GM18499 (cell line): ENCODE data around the gene CRTC1.

ENCODE experiments used
- ATAC-seq: cut with Tn5 transposase; IDR thresholded peaks from one replicate; pipeline ENCODE4 v1.9.1; 2021; ENCODE audit warnings: moderate number of reproducible peaks; ENCODE audit not compliant: insufficient read depth, unreplicated experiment

Gene CRTC1

GRCh38 chr19:18651300-18651699 is 32.2 kb upstream of the CRTC1 start:
- ATAC-seq = no peak

- ATAC-seq = no peak
Measured at GRCh38 chr19:18651733-18652132, 31.7 kb upstream of the CRTC1 start.

DNA sequence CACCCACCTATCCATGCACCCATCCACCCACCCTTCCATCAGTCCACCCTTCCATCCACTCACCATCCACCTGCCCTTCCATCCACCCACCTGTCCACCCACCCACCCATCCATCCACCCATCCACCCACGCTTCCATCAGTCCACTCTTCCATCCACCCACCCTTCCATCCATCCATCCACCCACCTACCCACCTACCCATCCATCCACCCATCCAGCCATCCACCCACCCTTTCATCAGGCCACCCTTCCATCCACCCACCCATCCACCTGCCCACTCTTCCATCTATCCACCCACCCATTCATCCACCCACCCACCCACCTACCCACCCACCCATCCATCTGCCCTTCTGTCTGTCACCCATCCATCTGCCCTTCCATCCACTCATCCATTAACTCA is 29.6 kb upstream of the CRTC1 start:
- no peak for ATAC-seq

GRCh38 chr19:18654469-18654868 is 29.0 kb upstream of the CRTC1 start:
- no peak for ATAC-seq

- ATAC-seq = no peak
Measured at GRCh38 chr19:18655173-18655844, 28.2 kb upstream of the CRTC1 start.

DNA sequence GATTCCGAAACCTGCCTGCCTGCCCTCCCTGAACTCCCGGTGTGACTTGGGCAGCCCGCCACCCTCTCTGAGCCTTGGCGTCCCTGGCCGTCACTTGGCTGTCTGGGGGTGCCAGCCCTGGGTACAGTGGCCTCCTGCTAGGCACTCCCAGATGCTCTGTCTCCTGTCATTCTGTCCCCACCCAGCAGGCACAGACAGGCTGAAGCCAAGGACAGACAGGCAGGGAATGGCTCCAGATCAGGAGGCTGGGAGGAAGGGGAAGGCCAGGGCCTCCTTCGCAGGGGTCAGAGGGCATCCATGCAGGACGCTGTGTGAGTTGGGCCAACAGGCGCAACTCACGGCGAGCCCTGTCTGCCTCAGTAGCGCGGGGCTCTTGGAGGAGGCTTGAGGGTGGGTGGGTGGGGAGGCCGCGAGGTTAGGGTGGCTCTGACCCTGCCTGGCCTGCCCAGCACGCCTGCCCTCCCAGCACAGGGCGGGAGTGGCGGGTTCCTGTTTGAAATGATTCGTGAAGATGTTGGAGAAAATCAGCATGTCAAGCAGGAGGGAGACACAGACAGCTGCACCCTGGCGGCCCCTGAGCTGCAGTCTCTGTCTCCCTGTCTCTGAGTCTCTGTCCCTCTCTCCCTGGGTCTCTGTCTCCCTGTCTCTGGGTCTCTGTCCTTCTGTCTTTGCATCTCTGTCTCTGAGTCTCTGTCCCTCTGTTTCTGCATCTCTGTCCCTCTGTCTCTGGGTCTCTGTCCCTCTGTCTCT is 27.0 kb upstream of the CRTC1 start:
- no peak for ATAC-seq

DNA sequence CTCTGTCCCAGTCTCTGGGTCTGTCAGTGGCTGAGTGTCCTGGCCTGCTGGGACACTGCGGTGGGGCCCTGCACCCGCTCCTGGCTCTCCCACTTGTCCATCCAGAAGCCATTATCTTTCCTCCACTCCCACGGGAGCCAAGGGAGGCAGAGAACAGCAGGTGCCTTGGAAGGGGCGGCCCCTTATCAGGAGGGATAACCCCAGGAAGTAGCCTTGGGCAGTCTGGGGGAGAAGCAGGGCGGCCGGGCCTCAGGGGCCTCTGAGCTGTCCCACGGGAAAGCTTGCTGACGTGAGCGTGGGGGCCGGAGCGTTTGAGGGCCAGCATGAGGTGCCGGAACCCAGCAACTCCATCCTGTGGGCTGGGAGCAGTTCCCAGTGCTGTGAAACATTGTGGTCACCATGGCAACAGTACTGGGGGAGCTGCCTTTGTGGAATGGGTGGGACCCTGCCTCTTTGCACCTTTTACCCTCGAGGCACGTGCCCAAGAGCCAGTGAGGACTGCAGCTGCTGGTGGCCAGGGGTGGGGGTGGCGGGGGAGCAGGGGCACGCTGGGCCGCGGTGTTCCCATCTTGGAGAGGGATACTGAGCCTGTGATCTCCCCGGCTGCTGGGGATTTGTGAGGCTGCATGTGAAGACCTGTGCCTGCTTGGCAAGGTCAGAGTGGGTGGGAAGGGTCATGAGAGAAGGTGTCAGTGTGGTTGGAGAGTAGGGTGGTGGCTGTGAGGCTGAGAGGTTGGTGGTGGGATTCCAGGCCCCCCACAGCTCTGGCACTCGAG is 25.7 kb upstream of the CRTC1 start:
- ATAC-seq = no peak

- no peak for ATAC-seq
Measured at GRCh38 chr19:18658366-18658855, 25.1 kb upstream of the CRTC1 start.

DNA sequence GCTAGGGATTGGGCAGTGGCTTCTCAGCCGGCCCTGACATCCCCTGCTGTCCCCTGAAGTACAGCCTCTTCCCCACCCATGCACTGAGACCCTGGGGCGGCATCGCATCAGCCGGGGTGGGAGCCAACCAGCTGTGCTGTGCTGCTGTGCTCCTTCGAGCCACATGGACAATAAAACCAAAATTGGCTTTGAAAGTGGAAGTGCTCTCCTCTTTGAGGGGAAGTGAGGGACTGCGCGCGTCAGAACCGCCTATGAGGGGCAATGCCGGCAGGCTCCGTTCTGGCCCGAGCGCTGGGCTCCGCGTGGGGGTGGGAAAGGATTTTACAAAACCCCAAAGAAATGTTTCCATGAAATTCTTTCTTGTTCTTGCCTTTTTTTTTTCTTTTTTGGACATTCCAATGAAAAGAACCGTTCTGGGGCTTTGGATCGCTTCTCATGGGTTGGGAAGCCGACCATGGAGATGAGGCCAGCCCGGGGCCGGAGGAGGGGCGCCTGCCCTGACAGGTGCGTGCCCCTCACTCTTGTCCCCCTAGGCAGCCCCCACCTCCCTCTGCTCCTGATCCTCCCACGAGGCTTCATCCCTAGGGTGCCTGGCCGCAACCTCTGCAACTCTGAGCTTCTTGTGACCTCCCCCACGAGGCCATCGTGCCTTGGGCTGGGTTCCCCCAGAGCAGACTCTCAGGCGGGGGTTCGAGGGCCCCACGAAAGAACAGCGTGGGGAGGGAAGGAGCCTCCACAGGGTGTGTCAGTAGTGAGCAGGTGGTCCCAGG is 24.0 kb upstream of the CRTC1 start:
- no peak for ATAC-seq

DNA sequence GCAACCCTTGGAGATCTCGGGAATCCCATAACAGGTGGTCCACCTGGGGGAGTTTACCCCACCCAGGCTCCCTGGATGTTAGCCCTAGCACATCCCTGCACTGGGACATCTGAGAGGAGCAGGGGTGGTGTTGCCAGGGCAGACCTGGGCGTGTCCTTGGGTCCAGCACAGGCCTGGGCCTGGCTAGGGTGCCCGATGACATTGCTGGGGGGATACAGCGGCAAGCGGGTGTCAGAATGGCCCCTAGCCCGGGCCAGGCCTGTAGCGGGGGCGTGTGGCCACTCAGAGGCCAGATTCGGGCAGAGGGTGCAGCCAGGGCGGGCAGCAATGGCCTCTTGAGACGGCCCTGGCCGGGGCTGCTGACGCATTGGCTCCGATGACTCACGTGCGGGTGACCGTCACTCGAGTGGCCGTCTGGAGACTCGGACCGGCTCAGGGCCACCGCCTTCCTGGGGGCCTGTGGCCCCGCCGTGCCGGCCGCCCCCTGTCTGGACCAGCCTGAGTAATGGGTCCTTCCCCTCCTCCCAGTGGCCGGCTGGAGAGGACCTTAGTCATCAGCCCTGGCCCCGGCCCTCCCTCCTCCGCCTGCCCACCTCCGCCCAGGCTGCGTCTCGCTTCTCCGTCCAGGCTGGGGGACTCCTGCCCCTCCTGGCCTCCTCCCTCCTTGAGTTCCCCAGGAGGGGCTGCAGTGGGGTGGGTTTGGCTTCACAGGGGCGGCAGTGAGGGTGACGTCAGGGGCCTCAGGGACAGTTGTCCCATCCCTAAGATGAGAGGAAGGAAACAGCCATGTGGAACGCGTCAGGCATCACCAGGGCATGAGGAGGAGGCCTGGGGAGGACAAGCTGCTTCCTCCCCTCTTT is 23.2 kb upstream of the CRTC1 start:
- ATAC-seq = no peak

- no peak for ATAC-seq
Measured at GRCh38 chr19:18660939-18661670, 22.4 kb upstream of the CRTC1 start.

DNA sequence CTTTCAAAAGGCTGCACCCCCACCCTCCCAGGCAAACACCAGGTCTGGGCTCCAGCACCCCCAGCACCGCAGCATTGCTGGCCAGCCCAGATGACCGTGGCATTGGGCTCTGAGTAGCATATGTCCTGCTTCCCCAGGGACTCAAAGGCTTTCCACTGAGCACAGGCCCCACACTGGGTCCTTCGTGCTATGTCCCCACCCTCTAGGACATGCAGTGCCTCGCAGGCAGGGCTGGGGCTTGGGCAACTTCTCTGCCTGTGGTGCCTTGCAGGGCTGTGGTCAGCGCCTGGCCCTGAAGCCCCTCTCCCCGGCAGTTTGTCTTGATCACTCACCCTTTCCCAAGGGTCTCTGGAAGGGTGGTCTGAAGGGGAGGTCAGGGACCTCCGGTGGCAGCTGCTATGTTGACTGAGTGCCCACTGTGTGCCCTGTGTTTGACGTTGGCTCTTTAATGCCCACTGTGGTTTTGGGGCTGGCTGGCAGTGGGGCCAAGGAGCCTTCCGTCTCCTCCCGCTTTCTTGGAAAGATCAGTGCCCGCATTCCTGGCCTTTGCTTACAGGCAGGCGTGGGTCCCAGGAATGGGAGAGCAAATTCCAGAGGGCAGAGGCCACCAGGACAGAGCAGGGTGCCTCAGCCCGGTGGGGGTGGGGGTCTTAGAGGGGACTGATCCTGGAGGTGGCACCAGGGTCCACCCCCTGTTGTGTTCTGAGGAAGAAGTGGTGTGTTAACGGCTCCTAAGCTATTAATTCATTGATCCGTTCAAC is 20.3 kb upstream of the CRTC1 start:
- no peak for ATAC-seq

DNA sequence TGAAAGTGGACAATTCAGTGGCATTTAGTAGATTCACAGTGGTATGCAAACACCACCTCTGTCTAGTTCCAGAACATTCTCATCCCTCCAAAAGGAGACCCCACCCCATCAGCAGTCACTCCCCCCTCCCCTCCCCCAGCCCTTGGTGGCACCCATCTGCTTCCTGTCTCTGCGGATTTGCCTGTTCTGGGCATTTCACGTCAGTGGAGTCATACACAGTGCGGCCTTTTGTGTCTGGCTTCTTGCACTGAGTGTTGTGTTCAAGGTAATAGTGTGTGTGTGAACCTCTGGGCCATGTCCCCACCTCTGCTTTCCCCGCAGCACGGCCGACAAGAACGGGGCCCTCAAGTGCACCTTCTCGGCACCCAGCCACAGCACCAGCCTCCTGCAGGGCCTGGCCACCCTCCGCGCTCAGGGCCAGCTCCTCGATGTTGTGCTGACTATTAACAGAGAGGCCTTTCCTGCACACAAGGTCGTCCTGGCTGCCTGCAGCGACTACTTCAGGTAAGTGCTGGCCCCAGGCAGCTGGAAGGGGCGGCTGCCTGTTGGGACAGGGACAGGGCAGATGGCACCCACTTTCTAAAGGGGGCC is 19.4 kb upstream of the CRTC1 start:
- ATAC-seq = no peak

GRCh38 chr19:18665771-18666202 is 17.7 kb upstream of the CRTC1 start:
- no peak for ATAC-seq

- no peak for ATAC-seq
Measured at GRCh38 chr19:18666317-18666716, 17.2 kb upstream of the CRTC1 start.

DNA sequence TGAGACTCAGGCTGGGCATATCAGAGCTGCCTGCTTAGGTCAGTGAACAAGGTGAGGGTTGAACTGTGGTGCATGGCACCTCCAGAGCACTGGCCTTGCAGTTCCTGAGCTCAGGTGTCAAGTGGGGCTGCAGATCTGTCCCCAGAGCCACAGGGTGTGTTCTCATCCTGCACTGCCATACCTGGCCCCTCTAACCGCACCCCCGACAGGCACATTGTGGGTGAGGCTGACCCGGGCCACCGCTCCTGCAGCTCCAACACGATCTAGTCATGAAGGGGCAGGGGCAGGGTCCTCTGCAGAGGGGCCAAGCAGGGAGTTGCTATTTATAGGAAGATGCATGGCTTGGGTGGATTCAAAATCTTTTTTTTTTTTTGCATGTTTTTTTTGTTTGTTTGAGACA is 16.7 kb upstream of the CRTC1 start:
- no peak for ATAC-seq

- ATAC-seq = no peak
Measured at GRCh38 chr19:18667531-18668251, 15.8 kb upstream of the CRTC1 start.
